ENCODE data around the gene CISD1.

DNA sequence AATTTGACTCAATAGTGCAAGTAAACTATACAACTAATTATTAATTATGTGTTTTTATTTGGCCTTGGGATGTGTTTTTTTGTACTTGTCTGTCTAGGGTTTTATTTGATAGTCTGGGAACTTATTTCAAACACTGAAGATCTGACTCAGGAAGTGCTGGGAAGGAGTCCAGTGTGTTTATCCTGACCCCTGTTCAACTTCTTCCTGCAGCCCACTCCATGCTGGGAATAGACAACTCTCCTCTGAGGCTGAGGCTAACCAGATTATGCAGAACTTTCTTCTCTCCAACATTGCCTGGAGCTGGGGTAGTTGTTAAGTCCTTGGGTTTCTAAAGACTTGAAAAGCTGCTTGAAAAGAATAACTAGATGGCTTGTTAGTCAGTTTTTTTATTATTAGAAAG lies 6.9 kb downstream of the CISD1 start:
- TF ChIP-seq, protein P1, sequence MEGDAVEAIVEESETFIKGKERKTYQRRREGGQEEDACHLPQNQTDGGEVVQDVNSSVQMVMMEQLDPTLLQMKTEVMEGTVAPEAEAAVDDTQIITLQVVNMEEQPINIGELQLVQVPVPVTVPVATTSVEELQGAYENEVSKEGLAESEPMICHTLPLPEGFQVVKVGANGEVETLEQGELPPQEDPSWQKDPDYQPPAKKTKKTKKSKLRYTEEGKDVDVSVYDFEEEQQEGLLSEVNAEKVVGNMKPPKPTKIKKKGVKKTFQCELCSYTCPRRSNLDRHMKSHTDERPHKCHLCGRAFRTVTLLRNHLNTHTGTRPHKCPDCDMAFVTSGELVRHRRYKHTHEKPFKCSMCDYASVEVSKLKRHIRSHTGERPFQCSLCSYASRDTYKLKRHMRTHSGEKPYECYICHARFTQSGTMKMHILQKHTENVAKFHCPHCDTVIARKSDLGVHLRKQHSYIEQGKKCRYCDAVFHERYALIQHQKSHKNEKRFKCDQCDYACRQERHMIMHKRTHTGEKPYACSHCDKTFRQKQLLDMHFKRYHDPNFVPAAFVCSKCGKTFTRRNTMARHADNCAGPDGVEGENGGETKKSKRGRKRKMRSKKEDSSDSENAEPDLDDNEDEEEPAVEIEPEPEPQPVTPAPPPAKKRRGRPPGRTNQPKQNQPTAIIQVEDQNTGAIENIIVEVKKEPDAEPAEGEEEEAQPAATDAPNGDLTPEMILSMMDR (IDR thresholded peaks at IDR 0.05) = no peak
- no peak for TF ChIP-seq SMC3 (IDR thresholded peaks at IDR 0.05)
- no peak for TF ChIP-seq POLR2A (IDR thresholded peaks at IDR 0.05; ENCODE audit: low read length)
- TF ChIP-seq SREBF2 (IDR thresholded peaks at IDR 0.05) = no peak
- no peak for TF ChIP-seq MAZ (IDR thresholded peaks at IDR 0.05; ENCODE audit: borderline replicate concordance, low read depth, low read length)
- TF ChIP-seq CBX8 (IDR thresholded peaks at IDR 0.05) = no peak
- no peak for TF ChIP-seq RFX5 (IDR thresholded peaks at IDR 0.05)
- TF ChIP-seq CHD2 (IDR thresholded peaks at IDR 0.05; ENCODE audit: low read length, partially characterized antibody) = no peak
- no peak for TF ChIP-seq CEBPB (IDR thresholded peaks at IDR 0.05)
- no peak for TF ChIP-seq BHLHE40 (IDR thresholded peaks at IDR 0.05; ENCODE audit: low read depth, low read length)
- TF ChIP-seq RAD21 (conservative IDR thresholded peaks at IDR 0.05 in 1 of 2, IDR thresholded peaks at IDR 0.05 in 1 of 2) = no peak
- no peak for TF ChIP-seq MYC (IDR thresholded peaks at IDR 0.05; ENCODE audit: borderline replicate concordance, low read length)

Measured in A549 (cell line).